PC-9 (cell line): ENCODE results near the gene BASP1. TPM values are rescaled to one million over a fixed set of nuclear protein-coding genes. Genes with fewer than 3 reads are reported as not detected.
"Not testable (repeated sequence)": the region's sequence is repeated elsewhere in the genome, so short reads cannot be mapped to it uniquely, and the experiment has no call there.

Experiments
- BruUV-seq: library from RNA; stranded (reverse); fragments of 400-500 nt; replicated peaks from 2 replicates; lab custom pipeline; 2021; lab: Mats Ljungman, UMichigan
- CTCF ChIA-PET: fragments of 300-600 bp; sonication (Branson Sonifier 250); formaldehyde crosslinking; loops from one replicate; lab custom pipeline; 2022; ENCODE audit warnings: antibody characterized with exemption; lab: Charles Lee
- POLR2A ChIA-PET: fragments of 300-600 bp; sonication (Branson Sonifier 250); formaldehyde crosslinking; loops from one replicate; lab custom pipeline; 2022; ENCODE audit warnings: antibody characterized with exemption; ENCODE audit not compliant: unreplicated experiment; lab: Charles Lee
- DNase-seq, 2 experiments: peaks; one replicate each; pipeline versions ENCODE4 v3.0.0 to v3.0.0-alpha.2; 2015 to 2022; ENCODE audit warnings: mixed read lengths in 1 of 2
- H2AFZ ChIP-seq: fragments of 200-600 bp; sonication (generic); 2 replicates; pipeline ENCODE4 v1.8.1; 2017; ENCODE audit warnings: antibody characterized with exemption
- H3F3A ChIP-seq: fragments of 200-600 bp; sonication (generic); 2 replicates; pipeline ENCODE4 v1.8.1; 2017; ENCODE audit warnings: antibody characterized with exemption, mild to moderate bottlenecking, low read depth; ENCODE audit not compliant: insufficient read depth
- H3K27ac ChIP-seq: fragments of 200-600 bp; sonication (generic); 2 replicates; pipeline ENCODE4 v1.6.1; 2016; ENCODE audit warnings: mixed run types
- H3K27me3 ChIP-seq: fragments of 200-600 bp; sonication (generic); 2 replicates; pipeline ENCODE4 v1.6.1; 2016; ENCODE audit warnings: low read depth, mixed run types; ENCODE audit not compliant: insufficient read depth
- H3K36me3 ChIP-seq: fragments of 200-600 bp; sonication (generic); 2 replicates; pipeline ENCODE4 v1.6.1; 2016; ENCODE audit warnings: low read depth, mixed run types
- H3K4me1 ChIP-seq: fragments of 200-600 bp; sonication (generic); replicated peaks from 2 replicates; pipeline ENCODE4 v1.6.1; 2016; ENCODE audit warnings: mixed run types; ENCODE audit not compliant: insufficient read depth
- H3K4me2 ChIP-seq: fragments of 200-600 bp; sonication (generic); 2 replicates; pipeline ENCODE4 v1.6.1; 2017; ENCODE audit warnings: mixed run types
- H3K4me3 ChIP-seq: fragments of 200-600 bp; sonication (generic); 2 replicates; pipeline ENCODE4 v1.6.1; 2016; ENCODE audit warnings: mixed run types
- H3K79me2 ChIP-seq: fragments of 200-600 bp; sonication (generic); 2 replicates; pipeline ENCODE4 v1.6.1; 2017; ENCODE audit warnings: low read depth, mixed run types
- H3K9me2 ChIP-seq: fragments of 200-600 bp; sonication (generic); 2 replicates; pipeline ENCODE4 v1.8.1; 2017; ENCODE audit warnings: mild to moderate bottlenecking; ENCODE audit not compliant: insufficient read depth
- H3K9me3 ChIP-seq: fragments of 200-600 bp; sonication (generic); 2 replicates; pipeline ENCODE4 v1.8.1; 2016; ENCODE audit warnings: low read depth; ENCODE audit not compliant: insufficient read depth
- H4K20me1 ChIP-seq: fragments of 200-600 bp; sonication (generic); 2 replicates; pipeline ENCODE4 v1.8.1; 2017; ENCODE audit not compliant: insufficient read depth
- EZH2 ChIP-seq: fragments of 200-600 bp; sonication (generic); IDR thresholded peaks from 2 replicates; pipeline ENCODE4 v1.8.0; 2017; ENCODE audit warnings: antibody characterized with exemption, low read depth
- intact Hi-C: fragments of 100-400 bp; cut with micrococcal nuclease; formaldehyde crosslinking; loops from one replicate; pipeline ENCODE4 v1.10.0; 2022; ENCODE audit not compliant: unreplicated experiment
- total RNA-seq: library from RNA; stranded (reverse); gene quantifications from 2 replicates; pipeline ENCODE4 v1.2.3, GENCODE V29; 2021
- TF ChIP-seq, protein P1 (sequence below): fragments of 200-600 bp; sonication (generic); conservative IDR thresholded peaks from 2 replicates; pipeline ENCODE4 v1.6.1; 2017; ENCODE audit warnings: mixed run types, antibody characterized with exemption, mild to moderate bottlenecking, moderate library complexity

BASP1 gene
- total RNA-seq, 1 experiment from 2014 or later, result not detected

DNA sequence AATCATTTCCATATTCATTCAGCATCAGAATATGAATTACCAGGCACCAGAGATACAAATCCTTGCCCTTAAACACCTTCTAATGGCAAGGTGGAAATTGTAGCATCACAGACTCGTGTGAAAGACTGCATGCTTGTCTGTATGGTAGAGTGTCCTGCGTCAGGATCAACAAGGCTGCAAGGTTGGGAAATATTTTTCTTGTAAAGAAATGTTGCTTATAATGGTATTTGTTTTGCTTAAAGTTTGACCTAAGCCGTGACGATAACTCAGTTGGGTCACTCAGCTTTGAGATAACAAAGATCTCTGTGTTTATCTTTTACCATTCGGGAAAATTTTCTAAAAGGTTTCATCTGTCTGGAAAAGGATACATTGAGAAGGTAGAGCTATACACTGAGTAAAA lies 87.6 kb downstream of the BASP1 start:
- H2AFZ ChIP-seq, result no peak overlapping the region
- TF ChIP-seq EZH2, result no peak
- H3K27ac ChIP-seq, result no peak overlapping the region
- no peak for DNase-seq
- H3K4me3 ChIP-seq, result no peak overlapping the region
- no peaks in the 10 kb centered on the region for H3K27me3 ChIP-seq
- POLR2A ChIA-PET, result no interaction called here
- no peaks in the 10 kb centered on the region for H3K79me2 ChIP-seq
- CTCF ChIA-PET, result no interaction called here
- no peaks in the 10 kb centered on the region for H3K36me3 ChIP-seq
- H3K9me3 ChIP-seq, result no peaks in the 10 kb centered on the region
- H3K4me1 ChIP-seq, result peaks cover 35% of the 10 kb centered on the region
- intact Hi-C loops, result no loop called here
- H3F3A ChIP-seq, result peaks cover 15% of the 10 kb centered on the region; the same call in 1 of the 2 replicates
- BruUV-seq, result no TSS peak
- no peaks in the 10 kb centered on the region for H3K9me2 ChIP-seq
- no peaks in the 10 kb centered on the region for H4K20me1 ChIP-seq
- H3K4me2 ChIP-seq, result no peak overlapping the region

DNA sequence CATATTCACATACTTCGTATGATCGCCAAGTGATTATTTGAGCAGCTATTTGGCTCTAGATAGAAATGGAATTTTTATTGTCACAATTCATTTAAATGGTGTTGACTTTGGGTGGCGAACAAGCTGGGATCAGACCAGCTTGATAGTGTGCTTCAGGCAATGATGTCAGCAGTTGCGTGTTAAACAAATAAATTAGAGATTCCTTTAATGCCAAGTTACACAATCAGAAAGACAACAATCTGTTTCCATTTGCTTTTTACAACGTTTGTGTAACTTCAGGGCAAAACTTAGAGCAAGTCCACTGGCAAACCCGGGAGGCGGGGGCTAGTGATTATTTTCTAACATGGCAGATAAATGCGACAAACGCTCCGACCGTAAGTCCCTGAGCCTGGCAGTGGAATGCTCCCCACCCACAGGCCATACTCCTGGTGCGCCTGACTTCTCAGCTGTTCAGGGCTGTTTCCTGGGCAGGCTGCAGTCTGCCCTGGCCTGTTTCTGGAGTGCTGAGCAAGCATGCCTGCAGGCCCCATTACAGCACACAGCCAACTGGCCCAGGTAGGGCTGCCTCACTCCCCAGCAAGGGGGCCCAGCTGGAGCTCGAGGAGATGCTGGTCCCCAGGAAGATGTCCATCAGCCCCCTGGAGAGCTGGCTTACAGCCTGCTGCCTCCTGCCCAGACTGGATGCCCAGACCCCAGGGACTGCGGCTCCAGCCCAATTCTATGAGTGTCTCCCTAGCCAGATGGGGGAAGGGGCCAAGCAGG lies 88.7 kb downstream of the BASP1 start:
- TF ChIP-seq EZH2, result no peak
- TF ChIP-seq, protein P1, sequence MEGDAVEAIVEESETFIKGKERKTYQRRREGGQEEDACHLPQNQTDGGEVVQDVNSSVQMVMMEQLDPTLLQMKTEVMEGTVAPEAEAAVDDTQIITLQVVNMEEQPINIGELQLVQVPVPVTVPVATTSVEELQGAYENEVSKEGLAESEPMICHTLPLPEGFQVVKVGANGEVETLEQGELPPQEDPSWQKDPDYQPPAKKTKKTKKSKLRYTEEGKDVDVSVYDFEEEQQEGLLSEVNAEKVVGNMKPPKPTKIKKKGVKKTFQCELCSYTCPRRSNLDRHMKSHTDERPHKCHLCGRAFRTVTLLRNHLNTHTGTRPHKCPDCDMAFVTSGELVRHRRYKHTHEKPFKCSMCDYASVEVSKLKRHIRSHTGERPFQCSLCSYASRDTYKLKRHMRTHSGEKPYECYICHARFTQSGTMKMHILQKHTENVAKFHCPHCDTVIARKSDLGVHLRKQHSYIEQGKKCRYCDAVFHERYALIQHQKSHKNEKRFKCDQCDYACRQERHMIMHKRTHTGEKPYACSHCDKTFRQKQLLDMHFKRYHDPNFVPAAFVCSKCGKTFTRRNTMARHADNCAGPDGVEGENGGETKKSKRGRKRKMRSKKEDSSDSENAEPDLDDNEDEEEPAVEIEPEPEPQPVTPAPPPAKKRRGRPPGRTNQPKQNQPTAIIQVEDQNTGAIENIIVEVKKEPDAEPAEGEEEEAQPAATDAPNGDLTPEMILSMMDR, result no peak
- H2AFZ ChIP-seq, result peak overlapping the region; percentile 55; the same call in 1 of the 2 replicates
- H3K4me3 ChIP-seq, result peak overlapping the region; percentile 40; the same call in 1 of the 2 replicates
- no peaks in the 10 kb centered on the region for H3K36me3 ChIP-seq
- peak overlapping the region; percentile 71 for H3K4me2 ChIP-seq
- no peaks in the 10 kb centered on the region for H3K27me3 ChIP-seq
- H3F3A ChIP-seq, result peaks cover 15% of the 10 kb centered on the region; the same call in 1 of the 2 replicates
- H3K9me2 ChIP-seq, result no peaks in the 10 kb centered on the region
- CTCF ChIA-PET, result no interaction called here
- H3K9me3 ChIP-seq, result no peaks in the 10 kb centered on the region
- H3K4me1 ChIP-seq, result peaks cover 35% of the 10 kb centered on the region
- H4K20me1 ChIP-seq, result no peaks in the 10 kb centered on the region
- POLR2A ChIA-PET, result no interaction called here
- H3K79me2 ChIP-seq, result no peaks in the 10 kb centered on the region
- DNase-seq, result peak; percentile 46 to 77
- BruUV-seq, result no TSS peak
- intact Hi-C loops, result loop anchor here (1.0 kb wide), 1 partner anchor 57 kb away; no protein-coding TSS in a partner anchor
- peak overlapping the region; percentile 38 for H3K27ac ChIP-seq

DNA sequence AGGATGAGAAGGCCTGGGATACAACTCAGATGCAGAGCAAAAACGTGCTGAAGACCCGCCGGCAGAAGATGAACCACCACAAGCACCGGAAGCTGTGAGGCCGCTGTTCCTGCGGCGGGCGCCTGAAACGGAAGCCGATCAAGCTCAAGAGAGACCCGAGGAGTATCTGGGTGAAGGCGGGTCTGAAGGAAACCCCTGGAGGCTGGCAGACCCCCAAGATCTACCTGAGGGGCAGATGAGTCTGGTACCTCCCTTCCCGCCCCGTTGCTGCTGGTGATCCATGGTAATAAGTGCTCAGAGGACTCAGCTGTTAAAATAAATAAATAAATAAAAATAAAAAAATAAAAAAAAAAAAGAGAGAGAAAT lies 89.3 kb downstream of the BASP1 start:
- intact Hi-C loops, result loop anchor here (1.0 kb wide), 1 partner anchor 57 kb away; no protein-coding TSS in a partner anchor
- Histone ChIP-seq H2AFZ (no peak overlapping the region), H3K9me2 (no peaks in the 10 kb centered on the region), H4K20me1 (no peaks in the 10 kb centered on the region), H3K9me3 (no peaks in the 10 kb centered on the region), H3K27me3 (no peaks in the 10 kb centered on the region), H3K4me2 (peak overlapping the region; percentile 71), H3K36me3 (no peaks in the 10 kb centered on the region), H3F3A (peaks cover 15% of the 10 kb centered on the region; the same call in 1 of the 2 replicates), H3K4me3 (no peak overlapping the region), H3K27ac (no peak overlapping the region), H3K4me1 (peaks cover 32% of the 10 kb centered on the region), H3K79me2 (no peaks in the 10 kb centered on the region)
- DNase-seq, result no peak
- POLR2A ChIA-PET, result no interaction called here
- BruUV-seq, result no TSS peak
- TF ChIP-seq, protein P1, result no peak
- no peak for TF ChIP-seq EZH2
- CTCF ChIA-PET, result no interaction called here

DNA sequence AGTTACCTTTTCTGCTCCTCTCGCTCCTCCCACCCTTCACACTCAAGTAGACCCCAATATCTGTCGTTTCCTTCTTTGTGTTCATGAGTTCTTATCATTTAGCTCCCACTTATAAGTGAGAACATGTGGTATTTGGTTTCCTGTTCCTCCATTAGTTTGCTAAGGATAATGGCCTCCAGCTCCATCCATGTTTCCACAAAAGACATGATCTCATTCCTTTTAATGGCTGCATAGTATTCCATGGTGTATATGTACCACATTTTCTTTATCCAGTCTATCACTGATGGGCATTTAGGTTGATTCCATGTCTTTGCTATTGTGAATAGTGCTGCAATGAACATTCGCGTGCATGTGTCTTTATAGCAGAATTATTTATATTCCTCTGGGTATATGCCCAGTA lies 90.0 kb downstream of the BASP1 start:
- H3K27ac ChIP-seq, H3K4me2 ChIP-seq, BruUV-seq, H3K79me2 ChIP-seq, DNase-seq, POLR2A ChIA-PET, H3K9me3 ChIP-seq, CTCF ChIA-PET, H2AFZ ChIP-seq, H3K4me3 ChIP-seq, intact Hi-C loops, H3K36me3 ChIP-seq, H3K27me3 ChIP-seq, H4K20me1 ChIP-seq, H3K9me2 ChIP-seq: not testable (repeated sequence)
- H3F3A ChIP-seq, result peaks cover 15% of the 10 kb centered on the region; the same call in 1 of the 2 replicates
- H3K4me1 ChIP-seq, result peaks cover 24% of the 10 kb centered on the region
